Activated CD8-positive, alpha-beta memory T cell treated with anti-CD3 and anti-CD28 coated beads for 4 hours (primary cell): ENCODE results near the gene PPP3R1.

ENCODE experiments used
- DNase-seq, 2 donors: peaks; one replicate each; pipeline ENCODE4 v3.0.0-alpha.2; 2020; ENCODE audit warnings: low read depth in 2 of 2

PPP3R1 gene

DNA sequence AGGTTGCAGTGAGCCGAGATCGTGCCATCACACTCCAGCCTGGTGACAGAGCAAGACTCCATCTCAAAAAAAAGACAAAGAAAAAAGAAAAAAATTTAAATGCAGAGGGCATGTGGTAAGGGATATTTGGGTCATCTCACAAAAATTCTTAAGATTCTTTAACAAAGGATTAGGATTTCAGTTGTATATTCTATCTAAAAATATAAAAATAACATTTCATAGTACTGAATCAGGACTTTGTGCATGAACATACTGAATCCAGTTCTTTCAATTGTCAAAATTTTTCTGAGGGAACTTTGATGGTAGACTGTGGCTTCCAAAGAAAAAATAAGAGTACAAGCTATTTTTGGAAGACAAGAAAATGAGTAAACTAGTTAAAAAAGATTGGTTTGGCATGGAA is 6.5 kb upstream of the PPP3R1 start:
- no peak for DNase-seq

GRCh38 chr2:68256093-68256450 is 3.7 kb upstream of the PPP3R1 start:
- DNase-seq, result no peak

- DNase-seq, result no peak
Observed at GRCh38 chr2:68253219-68254068, 1.1 kb upstream of the PPP3R1 start.

DNA sequence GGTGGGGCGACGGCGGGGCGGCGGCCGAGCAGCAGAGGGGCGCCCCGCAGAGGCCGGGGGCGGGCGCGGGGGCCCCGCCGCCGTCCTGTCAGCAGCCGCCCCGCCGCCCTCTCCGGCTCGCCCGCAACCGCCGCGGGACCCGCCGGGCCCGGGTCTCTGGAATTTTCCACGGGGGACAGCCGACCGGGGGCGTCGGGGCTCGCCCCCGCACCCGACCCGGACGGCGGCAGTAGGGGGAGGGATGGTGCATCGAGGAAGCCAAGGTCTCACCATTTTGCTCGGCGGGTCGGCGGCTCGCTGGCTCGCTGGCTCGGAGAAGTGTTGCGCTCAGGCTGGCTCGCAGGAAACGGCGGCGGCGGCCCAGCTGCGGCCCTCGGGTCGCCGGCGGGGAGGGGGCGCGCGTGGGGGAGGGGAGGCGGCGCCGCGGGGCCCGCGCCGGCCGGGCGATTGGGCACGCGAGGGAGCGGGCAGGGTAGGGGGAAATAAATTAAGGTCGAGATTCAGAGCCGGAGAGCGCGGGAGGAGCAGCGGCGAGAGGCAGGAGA is 405 bp downstream of the PPP3R1 start:
- peak; percentile 18 to 31 for DNase-seq

GRCh38 chr2:68251187-68251854 is 1.0 kb downstream of the PPP3R1 start:
- DNase-seq, result peak; percentile 53 to 64

- no peak for DNase-seq
Observed at GRCh38 chr2:68250652-68251186, 1.6 kb downstream of the PPP3R1 start.

GRCh38 chr2:68250196-68250595 is 2.1 kb downstream of the PPP3R1 start:
- no peak for DNase-seq

- DNase-seq, result no peak
Observed at GRCh38 chr2:68248806-68249205, 3.5 kb downstream of the PPP3R1 start.

GRCh38 chr2:68248361-68248760 is 4.0 kb downstream of the PPP3R1 start:
- no peak for DNase-seq

DNA sequence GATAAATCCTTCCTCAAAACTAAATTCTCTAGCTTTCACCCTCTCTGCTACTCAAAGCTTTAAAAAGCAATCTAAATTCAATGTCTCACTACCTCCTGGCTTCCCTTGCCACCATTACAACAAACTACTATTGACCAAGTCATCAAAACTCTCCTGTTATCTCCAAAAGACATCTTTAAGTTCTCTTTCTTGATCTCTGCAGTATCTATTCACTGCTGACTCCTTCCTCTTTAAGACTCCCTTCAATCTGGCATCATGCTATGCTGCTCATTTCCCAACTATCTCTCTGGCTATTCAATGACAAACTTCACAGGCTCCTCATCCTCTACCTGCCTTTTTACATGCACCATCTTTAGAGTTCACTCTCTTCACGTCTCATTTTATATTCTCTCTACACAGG is 5.9 kb downstream of the PPP3R1 start:
- no peak for DNase-seq

DNA sequence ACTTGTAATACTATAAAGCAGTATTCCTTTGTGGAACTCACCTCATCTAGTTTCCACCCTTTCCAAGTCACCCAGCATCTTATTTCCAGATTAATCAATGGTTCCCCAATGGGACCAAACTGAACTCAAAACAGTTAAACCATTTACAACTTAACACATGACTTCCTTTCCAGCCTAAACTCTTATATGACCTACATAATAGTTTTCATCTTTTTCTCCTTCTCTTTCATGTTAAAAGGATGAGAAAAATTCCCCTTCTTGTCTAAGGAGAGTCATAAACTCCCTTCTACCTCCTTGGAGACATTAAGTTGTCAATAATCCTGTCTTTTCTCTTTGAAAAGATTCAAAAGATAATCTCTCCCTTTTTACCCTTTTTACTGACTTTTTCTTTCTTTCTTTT is 6.7 kb downstream of the PPP3R1 start:
- DNase-seq, result no peak

DNA sequence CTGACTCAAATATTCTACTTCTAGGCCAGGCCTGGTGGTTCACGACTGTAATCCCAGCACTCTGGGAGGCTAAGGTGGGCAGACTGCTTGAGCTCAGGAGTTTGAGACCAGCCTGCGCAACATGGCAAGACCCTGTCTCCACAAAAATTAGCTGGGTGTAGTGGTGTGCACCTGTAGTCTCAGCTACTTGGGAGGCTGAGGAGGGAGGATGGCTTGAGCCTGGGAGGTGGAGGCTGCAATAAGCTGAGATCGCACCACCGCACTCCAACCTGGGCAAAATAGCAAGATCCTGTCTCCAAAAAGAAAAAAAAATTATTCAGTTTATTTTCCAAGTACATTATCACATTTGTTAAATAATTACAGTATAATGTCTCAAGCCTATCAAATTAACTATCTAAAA is 7.3 kb downstream of the PPP3R1 start:
- no peak for DNase-seq

DNA sequence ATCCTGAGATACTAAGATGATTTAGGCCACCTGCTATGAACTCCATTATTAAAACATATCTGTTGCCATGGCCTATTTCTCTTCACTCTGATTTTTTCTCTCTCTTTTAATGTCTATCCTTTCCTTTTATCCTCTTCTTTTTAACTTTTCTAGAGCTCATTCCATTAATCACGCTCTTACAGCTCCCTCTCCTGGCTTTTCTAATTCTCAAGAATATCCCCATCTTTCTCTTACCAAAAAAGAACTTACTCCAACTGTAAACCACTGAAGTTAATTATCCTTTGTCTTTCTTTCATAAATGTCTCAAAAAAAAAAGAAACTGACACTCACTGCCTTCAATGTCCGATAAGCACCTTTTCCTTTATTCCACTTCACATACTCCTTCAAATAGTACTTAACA is 7.9 kb downstream of the PPP3R1 start:
- DNase-seq, result no peak

GRCh38 chr2:68241732-68242131 is 10.6 kb downstream of the PPP3R1 start:
- no peak for DNase-seq

DNA sequence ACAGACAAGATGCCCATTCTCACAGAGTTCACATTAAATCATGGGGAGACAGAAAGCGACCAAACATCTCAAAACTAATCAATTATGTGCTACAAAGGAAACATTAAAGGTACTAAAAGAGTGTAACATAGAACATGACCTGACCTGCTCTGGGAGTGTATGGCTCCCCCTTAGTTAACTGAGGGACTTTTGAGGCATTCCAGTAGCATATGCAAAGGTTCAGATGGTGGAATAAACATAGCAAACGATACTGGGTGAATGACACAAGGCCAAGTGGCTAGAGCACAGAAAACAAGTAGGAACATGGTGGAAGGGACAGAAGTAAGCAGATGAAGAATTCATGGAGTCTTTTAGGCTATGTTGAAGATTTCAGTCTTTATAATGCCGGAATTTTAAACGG is 11.9 kb downstream of the PPP3R1 start:
- no peak for DNase-seq

- no peak for DNase-seq
Observed at GRCh38 chr2:68238955-68239822, 13.1 kb downstream of the PPP3R1 start.

DNA sequence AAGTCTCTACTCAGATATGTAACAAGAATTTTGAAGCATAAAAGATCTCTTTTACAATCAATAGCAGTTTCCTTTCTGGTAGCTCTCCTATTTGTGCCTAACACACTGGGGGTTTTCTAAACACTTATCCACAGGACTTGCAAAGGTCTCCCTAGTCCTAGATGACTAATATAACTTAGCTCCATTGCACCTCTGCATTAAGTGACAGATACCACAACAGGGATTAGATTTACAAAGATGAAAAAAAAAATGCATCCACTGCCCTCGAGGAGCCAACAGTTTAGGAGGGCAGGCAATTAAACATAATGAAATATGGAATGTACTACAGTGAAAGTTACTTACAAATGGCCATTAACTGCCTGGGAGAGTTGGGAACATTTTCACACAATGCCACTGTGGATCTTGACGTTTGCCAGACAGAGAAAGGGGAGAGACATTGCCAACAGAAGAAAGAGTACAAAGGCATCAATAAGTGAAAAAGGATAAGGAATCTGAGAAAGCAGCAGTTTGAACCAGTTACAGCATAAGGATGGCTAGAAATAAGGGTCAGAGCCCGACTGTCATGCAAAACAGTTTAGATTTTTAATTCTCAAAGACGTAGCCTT is 14.3 kb downstream of the PPP3R1 start:
- DNase-seq, result no peak

DNA sequence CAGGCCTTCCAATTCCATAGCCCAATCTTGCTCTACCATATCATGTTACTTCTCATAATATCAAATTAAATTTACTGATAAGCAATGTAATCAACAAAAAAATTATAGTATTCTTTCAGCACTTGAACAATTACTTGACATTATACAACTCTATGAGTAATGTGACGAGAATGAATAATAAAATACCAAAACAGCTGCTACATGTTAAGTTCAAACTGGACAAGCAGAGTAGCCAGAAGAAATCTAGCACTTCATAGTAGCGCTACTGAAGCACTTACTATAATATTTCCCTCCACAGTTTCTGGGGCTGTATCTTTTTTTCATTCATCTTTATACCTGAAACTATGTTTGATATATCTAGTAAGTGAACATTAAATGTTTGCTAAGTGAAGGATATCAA is 14.9 kb downstream of the PPP3R1 start:
- no peak for DNase-seq

DNA sequence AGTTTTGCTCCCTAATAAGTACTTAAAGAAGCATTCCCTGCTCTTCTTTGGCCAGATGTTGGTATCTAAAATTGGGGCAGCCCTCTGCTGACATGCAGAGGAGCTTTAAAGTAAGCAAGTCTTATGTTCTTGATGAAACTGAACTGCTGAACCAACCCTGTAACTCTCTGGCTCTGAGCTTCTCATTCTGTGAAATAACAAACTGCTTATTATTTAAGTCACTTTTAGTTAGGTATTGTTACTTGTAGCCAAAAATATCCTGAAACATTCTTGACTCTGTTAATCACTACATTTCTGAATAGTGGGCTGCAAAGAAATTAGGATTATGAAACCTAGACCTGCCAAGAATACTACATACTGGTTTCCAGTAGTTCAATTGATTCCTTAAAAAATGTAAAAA is 15.5 kb downstream of the PPP3R1 start:
- DNase-seq, result no peak

- DNase-seq, result no peak
Observed at GRCh38 chr2:68236103-68236734, 16.1 kb downstream of the PPP3R1 start.

DNA sequence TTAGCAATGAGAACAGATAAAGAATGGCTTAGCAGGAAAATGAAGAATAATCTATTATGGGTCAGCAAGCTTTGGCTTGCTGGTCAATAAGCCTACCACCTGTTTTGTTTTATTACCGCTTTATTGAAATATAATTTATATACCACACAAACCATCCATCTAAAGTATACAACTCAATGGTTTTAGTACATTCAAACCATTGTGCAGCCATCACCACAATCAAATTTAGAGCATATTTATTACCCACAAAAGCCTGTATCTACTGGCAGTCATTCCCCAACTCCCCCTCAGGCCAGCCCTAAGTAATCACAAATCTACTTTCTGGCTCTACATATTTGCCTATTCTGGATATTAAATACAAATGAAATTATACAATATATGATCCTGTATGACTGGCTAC is 17.2 kb downstream of the PPP3R1 start:
- DNase-seq, result no peak
